Right cardiac atrium (tissue), 5 donors: ENCODE results near the gene PNMA8B. TPM values are rescaled to one million over a fixed set of nuclear protein-coding genes. Genes with fewer than 3 reads are reported as not detected.
"Not testable (repeated sequence)": the region's sequence is repeated elsewhere in the genome, so short reads cannot be mapped to it uniquely, and the experiment has no call there.

ENCODE experiments used
- ATAC-seq, 2 donors: fragments of 200-7000 bp; cut with Tn5 transposase; one replicate each; pipeline versions ENCODE4 v1.8.0 to v1.9.1; 2020; ENCODE audit warnings: moderate library complexity in 2 of 2, mild to moderate bottlenecking in 1 of 2
- DNase-seq, 3 donors: peaks; one replicate each; pipeline ENCODE4 v3.0.0-alpha.2; 2020
- H3K27ac ChIP-seq: one replicate; pipeline ENCODE4 v1.5.1; 2013; ENCODE audit warnings: mild to moderate bottlenecking, low read length, control low read depth, moderate library complexity
- H3K27me3 ChIP-seq: one replicate; pipeline ENCODE4 v1.6.1; 2013; ENCODE audit not compliant: control insufficient read depth, insufficient read depth
- H3K4me1 ChIP-seq: one replicate; pipeline ENCODE4 v1.6.1; 2013; ENCODE audit warnings: low read length; ENCODE audit not compliant: control insufficient read depth, insufficient read depth
- H3K4me3 ChIP-seq: one replicate; pipeline ENCODE4 v1.5.1; 2013; ENCODE audit warnings: low read length, control low read depth
- H3K9me3 ChIP-seq: one replicate; pipeline ENCODE4 v1.6.1; 2013; ENCODE audit warnings: low read length; ENCODE audit not compliant: control insufficient read depth
- WGBS: extraction: QIAGEN DNeasy Blood & Tissue Kit; methylation state at CpG from one replicate; pipeline ENCODE4 v1.1.7; 2013; 5-methylcytosine and 5-hydroxymethylcytosine counted together
- intact Hi-C, 4 donors: fragments of 100-400 bp; cut with DNase I; formaldehyde crosslinking; loops; one replicate each; pipeline versions ENCODE4 v1.11.0 to v1.14.0; 2022 to 2023
- polyA plus RNA-seq: library from polyadenylated mRNA; stranded (reverse); fragments of 200-250 nt; gene quantifications from one replicate; pipeline ENCODE4 v1.2.3, GENCODE V29; 2013
- total RNA-seq, 4 donors: library from RNA; stranded (reverse); fragmentation: NEBNext Ultra II Directional; extraction: Animal tissue kit (Norgen Biotek cat#: 25700); gene quantifications; one replicate each; pipeline ENCODE4 v1.2.1, GENCODE V29; 2021
- donor health status: healthy with polysubstance abuse.
- donor health status: DM: no; HTN: yes; CAD: no.
- donor health status: DM: no; HTN: no; CAD: no.
- donor health status: DM: no; HTN: yes; CAD: no; lungs with severe emphysema.
- donor health status: DM: yes; HTN: yes; CAD: no.

PNMA8B gene
- total and polyA plus RNA-seq, 5 donors, result 1.6 to 3.7 (median 2.2) TPM

- H3K27me3 ChIP-seq, result no peaks in the 10 kb centered on the region
- intact Hi-C loops, result loop anchor here in 1 of 4 donors (5.0 kb wide), 1 partner anchor 133 kb away; the partner anchor contains the start of gene DACT3
- 54% methylated on average over 25 of the region's 25 CpGs for WGBS
- no peaks in the 10 kb centered on the region for H3K9me3 ChIP-seq
- H3K4me1 ChIP-seq, result no peaks in the 10 kb centered on the region
- no peak overlapping the region for H3K4me3 ChIP-seq
- H3K27ac ChIP-seq, result no peak overlapping the region
- DNase-seq, result no peak
- ATAC-seq, result no peak
Observed at GRCh38 chr19:46528601-46529590, 33.2 kb upstream of the PNMA8B start.

DNA sequence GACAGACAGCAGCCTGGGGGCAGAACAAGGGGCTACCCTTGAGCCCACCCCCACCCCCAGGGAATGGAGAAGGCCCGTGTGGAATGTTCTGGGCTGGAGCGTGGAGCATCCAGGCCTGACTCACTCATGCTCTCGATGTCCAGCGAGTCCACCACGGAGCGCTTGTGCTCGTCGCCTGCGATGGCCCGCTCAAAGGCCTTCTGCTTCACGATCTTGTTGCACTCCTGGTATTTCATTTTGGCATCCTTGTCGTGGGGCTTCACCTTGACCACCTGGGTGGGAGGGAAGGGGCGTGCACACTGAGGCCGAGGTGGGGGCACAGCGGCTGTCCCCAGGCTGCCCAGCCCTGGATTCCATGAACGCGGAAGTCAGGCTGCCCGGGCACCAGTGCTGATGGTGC, 31.1 kb upstream of the PNMA8B start:
- WGBS, result 93% methylated on average over 18 of the region's 18 CpGs
- DNase-seq, result peak in 1 of 3 donors; percentile 46

GRCh38 chr19:46524308-46524707, 28.6 kb upstream of the PNMA8B start:
- Histone ChIP-seq H3K27me3 (no peaks in the 10 kb centered on the region), H3K4me1 (no peaks in the 10 kb centered on the region), H3K9me3 (no peaks in the 10 kb centered on the region), H3K4me3 (no peak overlapping the region), H3K27ac (no peak overlapping the region)
- intact Hi-C loops, result no loop called here
- no peak for DNase-seq
- no peak for ATAC-seq
- WGBS, result 93% methylated on average over 2 of the region's 2 CpGs

More for the DNA sequence above, 31.1 kb upstream of the PNMA8B start:
- H3K27ac ChIP-seq, H3K4me3 ChIP-seq, H3K4me1 ChIP-seq, H3K9me3 ChIP-seq, H3K27me3 ChIP-seq, ATAC-seq: not testable (repeated sequence)
- intact Hi-C loops, result loop anchor here in 1 of 4 donors (5.0 kb wide), 1 partner anchor 136 kb away; the partner anchor contains the start of gene DACT3

DNA sequence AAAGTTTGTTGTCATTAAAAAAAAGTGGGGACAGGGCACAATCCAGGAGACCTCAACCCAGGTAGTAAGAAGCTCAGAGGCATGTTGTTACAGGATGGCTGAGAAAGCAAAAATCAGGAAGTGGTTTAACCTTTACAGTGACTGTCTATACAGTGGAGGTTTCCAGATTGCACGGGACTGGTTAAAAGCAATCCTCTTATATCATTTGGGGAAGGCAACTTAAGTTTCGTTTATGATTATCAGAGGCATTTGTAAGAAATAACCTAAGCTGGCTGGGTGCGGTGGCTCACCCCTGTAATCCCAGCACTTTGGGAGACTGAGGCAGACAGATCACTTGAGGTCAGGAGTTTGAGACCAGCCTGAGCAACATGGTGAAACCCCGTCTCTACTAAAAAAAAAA, 27.3 kb upstream of the PNMA8B start:
- H3K27ac ChIP-seq, H3K4me3 ChIP-seq, intact Hi-C loops, H3K4me1 ChIP-seq, ATAC-seq, H3K9me3 ChIP-seq, DNase-seq, H3K27me3 ChIP-seq: not testable (repeated sequence)
- WGBS, result 78% methylated on average over 4 of the region's 4 CpGs

GRCh38 chr19:46521241-46521868, 25.7 kb upstream of the PNMA8B start:
- DNase-seq (no peak), ATAC-seq (no peak)
- Histone ChIP-seq H3K9me3 (no peaks in the 10 kb centered on the region), H3K27ac (no peak overlapping the region), H3K4me1 (no peaks in the 10 kb centered on the region), H3K27me3 (no peaks in the 10 kb centered on the region), H3K4me3 (no peak overlapping the region)
- 88% methylated on average over 14 of the region's 14 CpGs for WGBS
- intact Hi-C loops, result no loop called here

DNA sequence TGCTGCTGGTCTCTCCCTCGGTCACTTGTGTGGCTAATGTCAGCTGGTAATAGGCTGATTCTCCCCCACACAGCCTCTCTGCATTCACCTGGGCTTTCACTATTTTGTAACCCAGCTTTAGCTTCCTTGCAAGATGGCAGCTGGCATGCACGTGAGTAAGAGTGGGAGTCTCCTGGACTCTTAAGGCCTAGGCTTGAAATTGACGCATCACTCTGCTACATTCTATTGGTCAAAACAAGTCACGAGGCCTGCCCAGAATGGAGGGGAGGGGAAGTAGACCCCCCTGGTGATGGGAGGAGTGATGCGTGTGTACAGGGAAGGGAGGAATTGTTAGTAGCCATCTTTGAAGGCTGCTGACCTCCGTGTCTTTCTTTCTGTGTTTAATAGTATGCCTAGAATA, 24.9 kb upstream of the PNMA8B start:
- Histone ChIP-seq H3K9me3 (no peaks in the 10 kb centered on the region), H3K4me3 (no peak overlapping the region), H3K4me1 (no peaks in the 10 kb centered on the region), H3K27ac (no peak overlapping the region), H3K27me3 (no peaks in the 10 kb centered on the region)
- intact Hi-C loops, result no loop called here
- WGBS, result 84% methylated on average over 6 of the region's 6 CpGs
- DNase-seq, result no peak
- ATAC-seq, result no peak

- H3K27me3 ChIP-seq, result no peaks in the 10 kb centered on the region
- H3K4me1 ChIP-seq, result no peaks in the 10 kb centered on the region
- ATAC-seq (no peak), DNase-seq (no peak)
- H3K27ac ChIP-seq, result no peak overlapping the region
- 94% methylated on average over 6 of the region's 6 CpGs for WGBS
- H3K9me3 ChIP-seq, result no peaks in the 10 kb centered on the region
- H3K4me3 ChIP-seq, result no peak overlapping the region
- intact Hi-C loops, result loop anchor here in 3 of 4 donors (10.0 kb wide), 4 partner anchors 123 to 243 kb away; partner anchors contain the start of gene HIF3A (in 1 of the 3)
Observed at GRCh38 chr19:46517471-46517870, 21.8 kb upstream of the PNMA8B start.

DNA sequence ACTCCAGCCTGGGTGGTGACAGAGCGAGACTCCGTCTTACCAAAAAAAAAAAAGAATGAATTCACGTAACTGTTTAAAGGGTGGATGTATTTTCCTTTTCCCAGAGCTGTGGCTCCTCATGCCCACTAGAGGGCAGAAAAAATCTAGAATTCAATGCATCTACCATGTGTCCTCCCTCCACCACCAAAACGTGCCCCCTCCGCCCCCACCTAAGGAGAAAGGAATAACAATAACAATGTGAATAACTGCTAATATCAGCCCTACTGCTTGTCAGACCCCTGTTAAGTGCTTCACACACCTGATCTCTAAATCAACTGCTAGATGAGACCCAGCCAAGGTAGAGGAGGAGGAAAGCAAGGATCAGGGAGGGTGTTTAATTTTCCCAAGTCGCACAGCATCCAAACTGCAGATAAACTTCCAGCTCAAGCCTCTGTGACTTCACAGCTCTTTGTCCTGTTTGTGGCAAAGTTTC, 20.2 kb upstream of the PNMA8B start:
- H3K27ac ChIP-seq, result no peak overlapping the region
- intact Hi-C loops, result loop anchor here in 3 of 4 donors (10.0 kb wide), 4 partner anchors 121 to 241 kb away; partner anchors contain the start of gene HIF3A (in 1 of the 3)
- no peak overlapping the region for H3K4me3 ChIP-seq
- H3K27me3 ChIP-seq, result no peaks in the 10 kb centered on the region
- no peaks in the 10 kb centered on the region for H3K4me1 ChIP-seq
- peak in 1 of 2 donors; percentile 15 for ATAC-seq
- no peaks in the 10 kb centered on the region for H3K9me3 ChIP-seq
- DNase-seq, result no peak
- WGBS, result 21% methylated on average over 6 of the region's 6 CpGs

- no peaks in the 10 kb centered on the region for H3K27me3 ChIP-seq
- H3K9me3 ChIP-seq, result no peaks in the 10 kb centered on the region
- no peak overlapping the region for H3K4me3 ChIP-seq
- no peaks in the 10 kb centered on the region for H3K4me1 ChIP-seq
- intact Hi-C loops, result loop anchor here in 3 of 4 donors (10.0 kb wide), 4 partner anchors 120 to 240 kb away; partner anchors contain the start of gene HIF3A (in 1 of the 3)
- ATAC-seq, result no peak
- WGBS, result 72% methylated on average over 3 of the region's 3 CpGs
- no peak overlapping the region for H3K27ac ChIP-seq
- DNase-seq, result no peak
Observed at GRCh38 chr19:46515290-46515609, 19.6 kb upstream of the PNMA8B start.

- ATAC-seq, result peak in 1 of 2 donors; percentile 8
- Histone ChIP-seq H3K4me1 (no peaks in the 10 kb centered on the region), H3K27ac (no peak overlapping the region), H3K9me3 (no peaks in the 10 kb centered on the region), H3K27me3 (no peaks in the 10 kb centered on the region), H3K4me3 (no peak overlapping the region)
- intact Hi-C loops, result loop anchor here in 3 of 4 donors (10.0 kb wide), 4 partner anchors 120 to 240 kb away; partner anchors contain the start of gene HIF3A (in 1 of the 3)
- no peak for DNase-seq
- 69% methylated on average over 13 of the region's 13 CpGs for WGBS
Observed at GRCh38 chr19:46514589-46515289, 19.1 kb upstream of the PNMA8B start.
